Astrocyte of the spinal cord (primary cell): Measurements from ENCODE around the gene SPACA5B.
A peak's percentile ranks its signal among the peaks of the same experiment; 100 is the strongest.
"Not testable (repeated sequence)": the region's sequence is repeated elsewhere in the genome, so short reads cannot be mapped to it uniquely, and the experiment has no call there.

Experiments
- DNase-seq: peaks from one replicate; pipeline ENCODE4 v3.0.0; 2011; ENCODE audit warnings: low read depth, low spot score
- H3K4me3 ChIP-seq: 2 replicates; pipeline ENCODE4 v1.5.1; 2011; ENCODE audit warnings: low read depth, mild to moderate bottlenecking, low read length, moderate library complexity
- in situ Hi-C: cut with HindIII; loops from 2 replicates; pipeline ENCODE4 v1.10.0; 2017; ENCODE audit warnings: low sequenced_read_pairs
- TF ChIP-seq, protein P1 (sequence below): IDR thresholded peaks from 2 replicates; pipeline ENCODE4 v1.5.1; 2012; ENCODE audit warnings: low read depth, mild to moderate bottlenecking, low read length, inconsistent platforms

Gene SPACA5B

DNA sequence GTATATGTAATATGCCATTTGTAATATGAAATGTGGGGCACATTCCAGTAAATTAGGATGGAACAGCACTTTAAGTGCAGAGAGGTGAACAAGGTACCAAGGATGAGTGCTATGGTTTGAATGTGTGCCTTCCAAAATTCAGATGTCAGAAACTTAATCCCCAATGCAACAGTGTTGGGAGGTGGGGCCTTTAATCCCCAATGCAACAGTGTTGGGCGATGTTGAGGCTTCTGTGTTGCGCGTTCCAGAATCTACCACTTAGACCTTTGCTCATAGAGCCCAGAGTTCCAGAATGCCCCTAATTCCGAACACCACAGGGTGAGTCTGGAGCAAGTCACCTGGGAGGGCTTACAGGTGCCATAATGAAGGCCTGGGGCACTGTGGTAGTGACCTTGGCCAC, at the start of gene SPACA5B:
SPACA5B (plus strand) TSS at position 301 of the 400 bp plus-strand sequence; CDS start at position 363, 62 bp downstream.
- DNase-seq, H3K4me3 ChIP-seq, in situ Hi-C loops: not testable (repeated sequence)

DNA sequence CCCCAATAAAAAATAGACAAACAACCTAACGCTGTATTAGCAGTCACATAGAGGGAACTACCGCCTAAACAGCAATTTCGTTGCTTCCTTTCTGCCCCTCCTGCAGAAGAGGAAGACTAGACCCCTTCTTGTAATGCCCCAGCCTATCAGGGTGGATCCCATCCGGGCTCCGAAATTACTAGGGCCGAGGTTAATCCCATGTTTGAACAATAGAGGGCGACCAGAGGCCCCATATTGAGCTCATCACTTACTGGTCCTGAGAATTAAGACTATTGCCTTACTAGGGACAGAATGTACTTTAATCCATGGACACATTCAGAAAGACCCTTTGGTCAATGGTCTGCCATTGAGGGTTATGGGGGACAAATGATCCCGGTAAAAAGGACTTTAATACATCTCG, 47.2 kb upstream of the SPACA5B start:
- H3K4me3 ChIP-seq: no peak overlapping the region
- TF ChIP-seq, protein P1, sequence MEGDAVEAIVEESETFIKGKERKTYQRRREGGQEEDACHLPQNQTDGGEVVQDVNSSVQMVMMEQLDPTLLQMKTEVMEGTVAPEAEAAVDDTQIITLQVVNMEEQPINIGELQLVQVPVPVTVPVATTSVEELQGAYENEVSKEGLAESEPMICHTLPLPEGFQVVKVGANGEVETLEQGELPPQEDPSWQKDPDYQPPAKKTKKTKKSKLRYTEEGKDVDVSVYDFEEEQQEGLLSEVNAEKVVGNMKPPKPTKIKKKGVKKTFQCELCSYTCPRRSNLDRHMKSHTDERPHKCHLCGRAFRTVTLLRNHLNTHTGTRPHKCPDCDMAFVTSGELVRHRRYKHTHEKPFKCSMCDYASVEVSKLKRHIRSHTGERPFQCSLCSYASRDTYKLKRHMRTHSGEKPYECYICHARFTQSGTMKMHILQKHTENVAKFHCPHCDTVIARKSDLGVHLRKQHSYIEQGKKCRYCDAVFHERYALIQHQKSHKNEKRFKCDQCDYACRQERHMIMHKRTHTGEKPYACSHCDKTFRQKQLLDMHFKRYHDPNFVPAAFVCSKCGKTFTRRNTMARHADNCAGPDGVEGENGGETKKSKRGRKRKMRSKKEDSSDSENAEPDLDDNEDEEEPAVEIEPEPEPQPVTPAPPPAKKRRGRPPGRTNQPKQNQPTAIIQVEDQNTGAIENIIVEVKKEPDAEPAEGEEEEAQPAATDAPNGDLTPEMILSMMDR: peak; percentile 56
- in situ Hi-C loops: no loop called here
- peak; percentile 47 for DNase-seq

DNA sequence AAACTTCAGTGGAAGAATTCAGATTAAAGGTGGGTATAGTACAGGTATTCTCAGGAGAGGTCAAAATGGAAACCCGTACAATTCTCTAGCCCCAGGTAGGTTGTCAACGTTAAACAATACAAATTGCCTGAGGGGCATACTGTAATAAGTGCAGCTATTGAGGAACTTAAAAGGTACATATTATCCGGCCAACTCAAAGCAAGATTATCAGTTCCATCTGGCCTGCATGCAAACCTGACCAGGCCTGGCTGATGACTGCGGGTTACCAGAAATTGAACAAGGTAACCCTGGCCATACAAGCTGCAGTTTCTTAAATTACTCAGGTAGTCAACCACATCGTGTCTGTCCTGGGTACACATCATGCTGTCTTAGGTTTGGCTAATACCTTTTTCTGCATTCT, 46.7 kb upstream of the SPACA5B start:
- DNase-seq: no peak
- in situ Hi-C loops: no loop called here
- TF ChIP-seq, protein P1: no peak
- H3K4me3 ChIP-seq: no peak overlapping the region

DNA sequence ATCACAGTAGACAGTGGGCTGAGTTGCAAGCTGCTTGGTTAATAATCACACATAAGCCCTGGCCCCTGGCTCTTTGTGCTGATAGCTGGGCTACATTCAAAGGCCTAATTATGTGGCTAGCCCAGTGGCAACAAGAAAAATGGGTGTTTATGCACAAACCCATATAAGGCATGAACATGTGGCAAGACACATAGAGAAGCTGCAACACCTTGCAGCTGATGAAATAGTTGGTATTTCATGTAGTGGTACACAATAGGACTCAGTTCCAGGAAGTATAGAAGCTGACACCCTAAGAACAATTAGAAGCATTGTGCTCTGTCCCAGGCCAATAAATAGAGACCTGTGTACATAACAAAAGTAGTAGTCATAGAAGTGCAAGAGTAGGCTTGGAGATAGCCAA, 44.3 kb upstream of the SPACA5B start:
- no peak for DNase-seq
- TF ChIP-seq, protein P1: no peak
- H3K4me3 ChIP-seq: no peak overlapping the region
- in situ Hi-C loops: no loop called here

DNA sequence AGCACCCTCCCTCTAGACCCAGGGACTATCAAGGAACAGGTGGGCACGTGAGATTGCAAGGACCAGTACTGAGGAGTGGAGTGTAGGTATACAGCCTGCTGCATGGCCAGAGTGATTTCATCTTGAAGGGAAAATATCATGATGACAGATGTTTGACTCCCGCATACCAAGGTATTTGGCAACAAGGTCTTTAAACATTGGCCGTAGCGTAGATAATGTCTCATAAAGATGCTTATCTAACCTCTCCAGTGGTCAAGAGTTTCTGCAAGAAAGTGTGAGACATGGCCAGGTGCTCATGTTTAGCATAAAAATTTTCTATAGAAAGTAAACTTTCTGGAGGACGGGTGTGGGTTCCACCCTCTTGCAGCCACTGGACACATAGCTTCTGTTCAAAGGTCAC, 40.3 kb upstream of the SPACA5B start:
- no peak overlapping the region for H3K4me3 ChIP-seq
- in situ Hi-C loops: no loop called here
- DNase-seq: no peak
- TF ChIP-seq, protein P1: no peak

DNA sequence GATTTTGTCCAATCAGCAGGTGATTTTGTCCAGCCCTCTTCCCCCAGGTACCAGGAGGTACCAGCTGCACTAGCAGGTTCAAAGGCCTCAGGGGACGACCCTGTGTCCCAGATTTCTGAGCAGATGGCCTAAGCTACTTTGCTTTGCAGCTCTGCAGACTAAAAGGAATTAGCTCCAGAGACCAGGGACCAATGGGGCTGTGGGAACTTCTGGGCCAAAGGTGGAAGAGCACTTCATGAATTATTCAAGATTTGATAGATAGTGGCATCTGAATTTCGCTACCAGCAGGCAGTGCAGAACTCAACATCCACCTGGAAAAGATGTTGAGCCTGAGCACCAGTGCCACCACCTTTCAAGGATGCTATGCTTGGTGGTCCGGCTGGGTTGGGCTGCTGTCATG, 37.9 kb upstream of the SPACA5B start:
- in situ Hi-C loops, H3K4me3 ChIP-seq, DNase-seq: not testable (repeated sequence)

DNA sequence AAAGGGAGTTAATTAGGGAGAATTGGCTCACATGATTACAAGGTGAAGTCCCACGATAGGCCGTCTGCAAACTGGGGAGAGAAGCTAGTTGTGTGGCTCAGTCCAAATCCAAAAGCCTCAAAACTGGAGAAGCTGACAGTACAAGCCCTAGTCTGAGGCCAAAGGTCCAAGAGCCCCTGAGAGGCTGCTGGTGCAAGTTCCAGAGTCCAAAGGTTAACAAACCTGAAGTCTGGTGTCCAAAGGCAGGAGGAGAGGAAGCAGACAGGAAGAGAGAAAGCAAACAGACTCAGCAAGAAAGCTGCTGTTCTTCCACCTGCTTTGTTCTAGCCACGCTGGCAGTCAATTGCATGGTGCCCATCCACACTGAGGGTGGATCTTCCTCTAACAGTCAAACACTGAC, 29.0 kb upstream of the SPACA5B start:
- H3K4me3 ChIP-seq: no peak overlapping the region
- no peak for DNase-seq
- in situ Hi-C loops: no loop called here
- TF ChIP-seq, protein P1: no peak

DNA sequence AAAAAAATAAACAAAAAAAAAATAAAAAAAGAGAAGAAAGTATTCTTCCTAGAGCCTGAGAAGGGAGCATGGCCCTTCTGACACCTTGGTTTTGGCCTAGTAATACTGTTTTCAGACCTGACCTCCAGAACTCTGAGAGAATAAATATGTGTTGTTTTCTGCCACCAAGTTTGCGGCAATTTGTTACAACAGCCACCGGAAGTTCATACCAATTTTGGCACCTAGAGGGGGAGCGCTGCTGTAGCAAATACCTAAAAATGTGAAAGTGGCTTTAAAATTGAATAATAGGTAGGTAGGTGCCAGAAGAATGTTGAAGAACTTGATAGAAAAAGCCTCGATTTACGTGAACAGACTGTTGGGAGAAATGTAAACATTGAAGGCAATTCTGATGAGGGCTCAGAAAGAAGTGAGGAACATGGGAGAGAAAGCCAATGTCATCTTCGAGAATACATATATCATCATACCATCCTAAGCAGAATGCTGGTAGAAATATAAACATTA, 27.5 kb upstream of the SPACA5B start:
- TF ChIP-seq, protein P1: no peak
- DNase-seq: no peak
- no peak overlapping the region for H3K4me3 ChIP-seq
- in situ Hi-C loops: no loop called here
